HG03139 (cell line): ENCODE measurements around the gene FBH1.
"Not testable (repeated sequence)": the region's sequence is repeated elsewhere in the genome, so short reads cannot be mapped to it uniquely, and the experiment has no call there.

Experiments used
- ATAC-seq: cut with Tn5 transposase; IDR thresholded peaks from one replicate; pipeline ENCODE4 v1.9.1; 2021; ENCODE audit not compliant: unreplicated experiment

FBH1 gene

GRCh38 chr10:5889624-5890451 is at the start of gene FBH1, which contains the start of gene ANKRD16:
Gene FBH1, plus strand, starts transcription at chr10:5890243. Its CDS starts 103 bp downstream, at chr10:5890346.
Gene ANKRD16, minus strand, starts transcription at chr10:5889893. Its CDS starts 539 bp downstream, at chr10:5889354.
- peak; percentile 78 for ATAC-seq

GRCh38 chr10:5840314-5841307 is 49.4 kb upstream of the FBH1 start:
- ATAC-seq = peak; percentile 81

- no peak for ATAC-seq
Observed at GRCh38 chr10:5841965-5842364, 48.1 kb upstream of the FBH1 start.

- ATAC-seq = no peak
Observed at GRCh38 chr10:5843686-5844344, 46.2 kb upstream of the FBH1 start.

- ATAC-seq = no peak
Observed at GRCh38 chr10:5844345-5845055, 45.5 kb upstream of the FBH1 start.

GRCh38 chr10:5846667-5847066 is 43.4 kb upstream of the FBH1 start:
- ATAC-seq = not testable (repeated sequence)

GRCh38 chr10:5854131-5854475 is 35.9 kb upstream of the FBH1 start:
- ATAC-seq = no peak

GRCh38 chr10:5855979-5856700 is 33.9 kb upstream of the FBH1 start:
- no peak for ATAC-seq

GRCh38 chr10:5856701-5857004 is 33.4 kb upstream of the FBH1 start:
- no peak for ATAC-seq

GRCh38 chr10:5858811-5859210 is 31.2 kb upstream of the FBH1 start:
- no peak for ATAC-seq

GRCh38 chr10:5860066-5860465 is 30.0 kb upstream of the FBH1 start:
- ATAC-seq = no peak

GRCh38 chr10:5862360-5862961 is 27.6 kb upstream of the FBH1 start:
- peak; percentile 90 for ATAC-seq

- not testable (repeated sequence) for ATAC-seq
Observed at GRCh38 chr10:5862981-5863685, 26.9 kb upstream of the FBH1 start.

GRCh38 chr10:5866451-5867081 is 23.5 kb upstream of the FBH1 start:
- ATAC-seq = not testable (repeated sequence)

GRCh38 chr10:5867091-5867615 is 22.9 kb upstream of the FBH1 start:
- not testable (repeated sequence) for ATAC-seq

- ATAC-seq = not testable (repeated sequence)
Observed at GRCh38 chr10:5868383-5868782, 21.7 kb upstream of the FBH1 start.

- no peak for ATAC-seq
Observed at GRCh38 chr10:5869156-5869555, 20.9 kb upstream of the FBH1 start.

- no peak for ATAC-seq
Observed at GRCh38 chr10:5871596-5871995, 18.4 kb upstream of the FBH1 start.
